HFF-Myc (cell line): Measurements from ENCODE around the gene MAN2A2.

Source experiments
- DNase-seq: peaks from one replicate; pipeline ENCODE4 v3.0.0-alpha.2; 2011; ENCODE audit warnings: low read depth; ENCODE audit errors: extremely low read depth
- H3K4me3 ChIP-seq: replicated peaks from 2 replicates; pipeline ENCODE4 v1.5.1; 2011; ENCODE audit warnings: low read depth, mild to moderate bottlenecking, control low read depth, low read length
- CTCF ChIP-seq: IDR thresholded peaks from 2 replicates; pipeline ENCODE4 v1.5.1; 2012; ENCODE audit warnings: mild to moderate bottlenecking, low read depth, low read length, control low read depth; ENCODE audit errors: missing control alignments

Gene MAN2A2

GRCh38 chr15:90902840-90903732, at the start of gene MAN2A2:
MAN2A2 (plus strand) TSS chr15:90903302; CDS start chr15:90904208, 906 bp downstream.
- DNase-seq, result no peak
- peak within 1 kb of the TSS; percentile 59 for H3K4me3 ChIP-seq
- no peak for TF ChIP-seq CTCF

DNA sequence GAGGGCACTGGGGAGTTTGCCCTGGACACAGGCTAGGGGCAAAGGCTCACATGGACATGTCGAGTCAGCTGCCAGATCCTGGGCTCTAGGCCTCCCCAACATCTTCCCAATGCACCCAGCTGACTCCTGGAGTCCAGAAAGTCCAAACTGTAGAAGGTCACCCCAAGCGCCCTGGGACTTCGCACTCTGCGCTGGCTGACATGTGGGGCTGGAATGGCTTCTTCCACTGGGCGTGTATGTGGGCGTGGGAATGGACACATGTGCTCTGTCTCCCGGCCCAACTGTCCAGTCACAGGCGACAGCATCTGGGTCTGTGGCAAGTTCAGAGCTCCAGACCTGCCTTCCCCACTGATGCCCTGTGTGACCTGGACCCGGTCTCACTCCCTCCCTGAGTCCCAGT, 48.0 kb upstream of the MAN2A2 start:
- TF ChIP-seq CTCF, result no peak
- no peak for DNase-seq
- no peak overlapping the region for H3K4me3 ChIP-seq

GRCh38 chr15:90857337-90857736, 45.8 kb upstream of the MAN2A2 start:
- no peak overlapping the region for H3K4me3 ChIP-seq
- DNase-seq, result no peak
- no peak for TF ChIP-seq CTCF

DNA sequence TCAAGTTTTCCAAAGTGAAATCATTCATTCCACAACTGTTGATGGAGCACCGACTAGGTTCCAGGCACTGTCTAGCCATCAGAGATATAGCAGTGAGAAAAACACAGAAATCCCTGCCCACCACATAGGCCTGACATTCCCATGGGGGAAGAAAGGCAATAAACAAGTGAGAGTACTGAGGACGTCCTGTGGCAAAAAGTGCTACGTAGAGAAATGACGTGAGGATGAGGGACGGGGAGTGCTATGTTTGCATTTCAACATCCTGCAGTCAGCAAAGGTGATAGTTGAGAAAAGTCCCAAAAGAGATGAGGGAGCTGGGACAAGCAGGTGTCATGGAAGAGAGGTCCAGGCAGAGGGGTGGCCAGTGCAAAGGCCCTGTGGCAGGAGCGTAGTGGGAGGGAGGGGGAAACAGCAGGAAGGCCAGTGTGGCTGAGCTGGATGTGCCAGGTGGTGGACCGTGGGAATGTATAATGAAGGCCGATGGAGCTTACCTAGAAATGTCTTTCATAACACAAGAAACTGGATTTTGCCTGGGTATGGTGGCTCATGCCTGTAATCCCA, 45.1 kb upstream of the MAN2A2 start:
- no peak overlapping the region for H3K4me3 ChIP-seq
- TF ChIP-seq CTCF, result no peak
- DNase-seq, result no peak

DNA sequence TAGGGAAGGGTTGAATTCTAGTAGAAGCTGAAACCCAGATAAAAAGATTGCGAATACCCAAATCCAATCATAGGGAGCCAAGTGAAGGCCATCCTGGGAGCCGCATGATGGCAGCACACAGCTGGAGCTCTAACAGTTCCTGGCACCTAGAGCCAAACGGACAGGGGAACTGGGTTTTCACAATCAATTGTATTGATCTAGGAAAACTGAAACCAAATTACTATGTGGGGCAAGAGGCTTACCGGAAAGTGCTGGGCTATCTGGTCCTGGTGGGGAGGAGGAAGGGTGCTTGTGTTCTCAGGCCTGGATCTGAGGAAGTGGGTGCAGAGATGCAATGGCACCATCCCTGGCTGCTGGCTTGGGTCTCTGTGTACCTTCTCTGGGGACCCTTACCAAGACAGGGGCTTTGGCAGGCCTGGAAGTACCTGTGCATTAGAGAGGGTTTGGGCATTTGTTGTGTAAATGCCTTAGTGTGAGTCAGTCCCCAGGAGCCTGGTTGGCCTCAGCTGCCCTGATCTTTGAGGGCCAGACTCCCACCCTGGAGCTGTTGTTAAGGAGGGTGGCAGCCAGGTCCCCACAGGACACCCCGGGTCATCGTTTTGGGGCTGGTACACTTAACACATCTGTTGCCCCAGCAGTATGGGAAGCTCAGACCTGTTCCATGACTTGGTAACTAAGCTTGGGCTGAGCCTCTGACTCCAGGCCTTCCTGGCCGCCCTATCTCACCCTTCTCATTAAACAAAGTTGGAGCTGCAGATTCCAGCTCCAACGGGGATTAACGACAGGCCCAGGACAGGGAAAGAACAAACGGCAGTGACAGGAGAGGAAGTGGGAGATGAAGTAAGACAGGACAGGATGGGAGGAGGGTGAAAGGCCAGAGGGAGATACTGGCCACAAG, 43.6 kb upstream of the MAN2A2 start:
- DNase-seq, result no peak
- no peak for TF ChIP-seq CTCF
- no peak overlapping the region for H3K4me3 ChIP-seq

- H3K4me3 ChIP-seq, result no peak overlapping the region
- TF ChIP-seq CTCF, result no peak
- DNase-seq, result no peak
Observed at GRCh38 chr15:90860450-90860849, 42.7 kb upstream of the MAN2A2 start.
